HG03432 (cell line): Measurements from ENCODE around the gene IFFO2.
A peak's percentile ranks its signal among the peaks of the same experiment; 100 is the strongest.

Source experiments
- ATAC-seq: cut with Tn5 transposase; IDR thresholded peaks from one replicate; pipeline ENCODE4 v1.9.1; 2021; ENCODE audit warnings: mild to moderate bottlenecking, moderate library complexity; ENCODE audit not compliant: unreplicated experiment

IFFO2 gene

DNA sequence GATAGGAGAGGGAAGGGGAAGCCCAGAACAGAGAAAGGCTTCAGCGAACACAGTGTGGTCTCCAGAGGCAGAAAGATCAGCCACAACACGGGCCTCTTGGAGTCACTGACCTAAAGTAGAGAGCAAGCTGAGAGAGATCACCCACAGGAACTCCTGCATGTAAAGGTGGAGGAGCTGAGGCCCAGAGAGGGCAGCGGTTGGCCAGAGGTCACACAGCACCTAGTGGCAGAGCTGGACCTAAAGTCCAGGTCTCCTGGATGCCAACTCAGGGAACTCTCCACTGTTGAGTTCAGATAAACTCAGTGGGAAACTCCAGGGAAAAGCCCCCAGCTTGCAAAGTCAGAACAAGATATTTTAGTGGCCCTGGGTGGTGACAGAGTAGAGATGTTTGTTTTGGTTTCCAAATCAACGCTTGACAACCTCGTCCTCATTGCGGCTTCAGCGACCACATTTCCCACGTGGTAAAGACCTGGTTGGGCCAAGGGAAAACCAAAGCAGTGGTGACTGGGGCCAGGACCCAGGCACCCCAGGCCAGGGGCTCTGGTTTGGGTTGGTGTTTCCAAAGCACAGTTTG, 4.6 kb downstream of the IFFO2 start:
- ATAC-seq: peak; percentile 39

DNA sequence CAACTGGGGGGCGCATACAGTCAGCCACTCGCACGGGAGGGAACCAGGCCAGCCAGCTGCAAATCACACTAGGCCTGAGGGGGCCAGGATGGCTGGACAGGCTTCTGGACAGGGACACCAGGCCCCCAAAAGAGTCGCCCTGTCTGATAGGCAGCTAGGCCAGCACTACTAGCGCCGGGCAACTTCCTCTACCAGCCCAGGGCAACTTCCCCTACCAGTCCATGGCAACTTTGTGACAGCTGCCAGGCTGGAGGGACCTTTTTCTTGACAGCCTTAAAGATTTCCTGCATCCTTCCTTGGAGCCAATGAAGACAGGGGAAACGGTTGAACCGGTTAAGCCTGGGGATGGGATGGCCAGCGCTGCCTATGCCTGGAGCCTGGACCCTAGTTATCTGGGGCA, 5.1 kb downstream of the IFFO2 start:
- no peak for ATAC-seq

- no peak for ATAC-seq
Measured at GRCh38 chr1:18950401-18951026, 6.0 kb downstream of the IFFO2 start.

- no peak for ATAC-seq
Measured at GRCh38 chr1:18949686-18950400, 6.6 kb downstream of the IFFO2 start.

DNA sequence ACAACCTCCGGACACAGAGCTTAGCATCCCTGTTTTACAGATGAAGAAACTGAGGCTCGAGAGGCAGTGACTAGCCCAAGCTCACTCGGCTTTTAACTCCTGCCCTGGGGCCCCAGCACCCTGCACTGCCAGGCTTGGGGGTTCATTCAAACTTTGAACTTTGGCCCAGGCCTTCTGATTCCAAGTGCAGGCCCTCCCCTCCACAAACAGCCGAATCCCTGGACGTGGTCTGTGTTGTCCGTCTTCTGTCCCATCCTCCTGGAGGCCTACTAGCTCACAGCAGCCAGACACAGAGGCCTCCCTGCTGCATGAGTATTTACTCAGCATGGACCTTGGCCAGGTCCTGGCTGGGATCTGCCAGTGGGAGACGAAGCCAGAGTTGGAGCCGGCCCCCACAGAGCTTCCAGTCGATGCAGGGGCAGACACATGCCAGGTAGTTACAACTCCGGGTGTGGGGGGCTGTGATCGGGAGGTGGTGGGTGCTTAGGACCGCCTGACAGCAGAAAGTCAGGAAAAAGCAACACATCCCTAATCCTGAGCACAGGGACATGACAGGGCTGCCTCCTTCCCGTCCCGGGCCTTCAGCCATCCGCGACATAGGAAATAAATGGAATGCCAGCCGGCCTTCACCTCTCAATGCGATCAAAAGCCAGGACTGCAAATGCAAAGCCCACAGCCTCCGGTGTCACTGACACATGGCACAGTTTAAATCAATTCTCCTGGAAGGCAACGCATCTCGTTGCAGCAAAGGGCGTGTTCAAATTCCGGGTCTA, 7.4 kb downstream of the IFFO2 start:
- no peak for ATAC-seq

DNA sequence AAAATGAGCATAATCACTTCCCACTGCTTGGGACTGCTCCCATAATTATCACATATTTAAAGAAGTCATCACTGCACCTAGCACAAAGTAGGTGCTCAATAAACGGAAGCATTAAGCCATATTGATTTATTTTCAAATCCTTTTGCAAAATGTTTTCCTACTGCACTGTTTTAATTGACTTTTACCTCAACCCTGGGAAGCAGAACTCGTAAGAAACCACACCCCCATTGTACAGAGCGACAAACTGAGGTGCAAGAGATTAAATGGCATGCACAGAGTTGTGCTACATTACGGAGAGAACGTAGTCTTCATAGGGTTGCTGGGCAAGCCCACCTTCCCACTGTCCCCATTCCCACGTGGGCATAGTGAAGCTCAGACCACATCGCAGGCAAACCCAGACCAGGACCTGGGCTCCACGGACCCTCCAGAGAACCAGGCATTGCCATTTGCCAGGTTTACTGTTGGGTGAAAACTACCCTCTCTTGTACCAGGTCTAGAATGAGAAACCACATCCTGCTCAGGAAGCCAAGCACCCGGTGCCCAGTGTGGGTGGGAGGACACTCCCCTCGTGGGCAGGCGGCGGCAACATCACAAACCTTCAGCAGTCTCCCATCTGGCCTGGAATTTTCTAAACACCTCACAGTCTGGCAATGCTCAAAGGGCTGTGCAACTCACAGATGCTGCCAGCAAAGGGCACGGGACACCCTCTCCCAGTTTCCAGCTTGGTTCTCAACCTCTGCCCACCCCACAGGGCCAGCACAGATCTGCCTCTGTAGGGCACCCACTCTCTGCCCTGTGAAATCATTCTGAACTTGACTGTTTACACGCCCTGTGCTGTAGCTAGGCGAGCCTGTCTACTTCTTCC, 8.2 kb downstream of the IFFO2 start:
- ATAC-seq: no peak

DNA sequence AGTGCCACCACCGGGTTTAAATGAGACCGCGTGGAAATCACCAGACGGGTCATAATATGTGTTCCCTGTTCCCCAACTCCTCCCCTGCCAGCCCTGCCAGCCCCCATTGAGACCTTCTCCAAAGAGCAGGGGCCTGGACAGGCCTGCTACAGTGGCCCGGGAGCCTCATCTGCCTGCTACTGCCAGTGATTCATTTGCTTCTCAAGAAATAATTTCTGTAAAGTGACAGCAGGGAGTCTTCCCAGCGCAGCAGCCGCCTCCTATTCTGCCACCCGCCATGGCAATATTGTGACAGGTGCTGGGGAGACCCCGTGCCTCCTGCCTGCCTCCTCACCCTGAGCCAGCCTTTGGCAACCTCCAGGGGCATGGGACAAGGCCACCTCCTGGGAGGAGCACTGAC, 8.9 kb downstream of the IFFO2 start:
- no peak for ATAC-seq

DNA sequence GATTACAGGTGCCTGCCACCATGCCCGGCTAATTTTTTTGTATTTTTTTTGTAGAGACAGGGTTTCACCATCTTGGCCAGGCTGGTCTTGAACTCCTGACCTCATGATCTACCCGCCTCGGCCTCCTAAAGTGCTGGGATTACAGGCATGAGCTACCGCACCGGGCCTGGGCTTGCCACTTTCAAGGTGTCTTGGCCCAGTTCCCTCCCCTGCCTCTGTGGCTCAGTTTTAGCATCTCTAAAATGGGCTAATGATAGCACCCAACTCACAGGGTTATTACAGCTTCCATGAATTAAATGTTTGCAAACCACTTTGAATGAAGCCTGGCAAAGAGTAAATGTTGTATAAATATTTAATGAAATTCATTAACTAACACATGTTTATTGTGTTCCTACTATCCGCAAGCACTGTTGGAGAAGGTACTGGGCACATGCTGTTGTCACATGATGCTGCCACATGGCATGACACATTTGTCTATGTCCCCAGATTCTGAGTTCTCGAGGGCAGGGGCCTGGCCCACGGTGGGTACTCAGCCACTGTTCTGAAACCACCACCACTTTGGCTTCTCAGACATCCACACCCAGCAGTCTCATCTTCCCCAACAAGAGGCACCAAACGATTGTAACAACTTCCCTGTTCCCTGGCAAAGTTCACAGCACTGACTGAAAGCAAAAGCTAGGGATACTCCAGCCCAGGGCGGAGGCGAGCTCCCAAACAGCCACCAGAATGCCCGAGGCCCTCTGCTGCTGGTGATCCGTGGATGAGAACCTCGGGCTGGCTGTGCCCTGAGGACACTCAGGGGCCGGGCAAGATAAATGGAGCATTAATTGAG, 9.7 kb downstream of the IFFO2 start:
- ATAC-seq: no peak

- no peak for ATAC-seq
Measured at GRCh38 chr1:18945401-18945849, 11.1 kb downstream of the IFFO2 start.

GRCh38 chr1:18944810-18945209, 11.7 kb downstream of the IFFO2 start:
- ATAC-seq: no peak

DNA sequence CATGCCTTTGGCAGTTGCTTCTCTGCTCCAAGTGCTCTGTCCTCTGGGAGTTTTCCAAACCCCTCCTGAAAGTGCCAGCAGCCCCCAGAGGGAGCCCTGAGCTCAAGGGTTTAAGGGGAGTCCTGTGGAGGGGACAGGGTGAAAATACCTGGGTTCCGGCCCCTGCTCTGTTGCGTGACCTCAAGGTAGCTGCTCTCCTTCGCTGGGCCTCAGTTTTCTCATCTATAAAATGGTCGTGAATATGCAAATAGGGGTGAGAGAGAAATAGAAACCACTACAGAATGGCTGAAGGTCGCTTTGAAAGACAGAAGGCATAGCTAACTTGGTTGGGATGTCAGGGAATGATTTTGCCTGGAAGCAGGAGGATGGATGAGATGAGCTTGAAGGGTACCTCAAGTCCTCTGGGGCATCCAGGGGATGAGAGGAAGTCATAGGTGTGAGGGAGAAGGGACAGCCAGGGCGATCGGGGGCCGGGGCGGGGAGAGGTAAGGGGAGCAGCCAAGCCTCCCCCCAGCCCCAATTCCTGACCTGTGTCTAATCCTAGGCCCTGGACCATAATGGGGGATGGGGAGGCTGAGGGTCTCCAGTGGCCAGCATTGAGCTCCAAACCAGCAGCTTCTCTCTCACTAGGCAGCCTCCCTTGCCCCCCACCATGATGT, 12.4 kb downstream of the IFFO2 start:
- no peak for ATAC-seq

DNA sequence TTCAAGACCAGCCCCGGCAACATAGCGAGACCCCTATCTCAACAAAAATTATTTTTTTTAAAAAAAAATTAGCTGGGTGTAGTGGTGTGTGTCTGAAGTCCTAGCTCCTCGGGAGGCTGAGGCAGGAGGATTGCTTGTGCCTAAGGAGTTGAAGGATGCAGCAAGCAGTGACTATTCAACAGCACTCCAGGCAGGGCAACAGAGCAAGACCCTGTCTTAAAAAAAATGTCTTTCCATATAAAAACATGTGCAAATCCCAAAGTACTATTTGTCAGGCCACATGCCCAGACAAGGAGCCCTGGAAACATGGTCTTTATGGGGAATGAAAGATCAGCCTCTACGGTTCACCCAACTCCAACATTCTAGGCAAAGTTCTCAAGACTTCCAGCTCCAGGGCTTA, 13.3 kb downstream of the IFFO2 start:
- ATAC-seq: no peak

- no peak for ATAC-seq
Measured at GRCh38 chr1:18942340-18942739, 14.1 kb downstream of the IFFO2 start.

DNA sequence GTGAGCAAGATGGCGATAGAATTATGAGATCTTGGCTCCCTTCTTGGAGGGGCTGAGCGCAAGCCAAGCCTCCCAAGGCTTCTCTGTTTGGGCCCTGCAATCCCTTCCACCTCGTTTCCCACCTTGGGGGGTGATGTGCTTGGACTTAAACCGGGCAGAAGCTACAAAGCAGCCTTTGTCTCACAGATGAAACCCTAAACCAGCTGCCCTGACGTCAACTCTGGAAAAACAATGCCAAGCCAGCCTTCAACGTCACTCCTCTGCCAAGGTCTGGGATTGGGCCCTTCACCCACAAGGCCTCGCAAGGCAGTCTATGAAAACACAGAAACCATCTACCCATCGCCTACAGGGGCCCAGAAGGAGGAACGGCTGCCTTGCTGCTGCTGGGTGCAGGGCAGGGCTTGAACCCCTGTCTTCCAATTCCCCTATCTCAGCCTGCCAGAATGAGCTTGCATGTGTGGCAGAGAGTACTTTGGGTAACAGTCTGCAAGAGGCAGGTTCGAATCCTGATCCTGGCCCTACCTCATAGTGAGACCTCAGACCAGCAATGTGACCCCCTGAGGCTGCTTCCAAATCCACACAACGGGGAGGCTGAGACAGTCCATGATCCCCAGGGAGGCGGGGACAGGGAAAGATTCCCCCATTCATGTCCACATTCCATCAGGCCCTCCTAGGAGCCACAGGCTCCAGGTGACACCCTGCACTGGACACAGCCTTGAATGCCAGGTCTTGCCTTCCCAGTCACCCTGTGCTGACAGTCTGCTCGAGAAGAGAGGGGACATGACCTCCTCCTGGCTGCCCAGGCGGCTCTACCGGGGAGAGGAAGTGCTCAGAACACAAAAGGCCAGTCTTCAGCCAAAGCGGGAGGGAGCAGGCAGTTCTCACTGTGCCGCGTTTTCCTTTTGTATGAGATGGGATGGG, 15.0 kb downstream of the IFFO2 start:
- ATAC-seq: no peak

- ATAC-seq: no peak
Measured at GRCh38 chr1:18940303-18941020, 16.0 kb downstream of the IFFO2 start.

- no peak for ATAC-seq
Measured at GRCh38 chr1:18939398-18940302, 16.8 kb downstream of the IFFO2 start.

DNA sequence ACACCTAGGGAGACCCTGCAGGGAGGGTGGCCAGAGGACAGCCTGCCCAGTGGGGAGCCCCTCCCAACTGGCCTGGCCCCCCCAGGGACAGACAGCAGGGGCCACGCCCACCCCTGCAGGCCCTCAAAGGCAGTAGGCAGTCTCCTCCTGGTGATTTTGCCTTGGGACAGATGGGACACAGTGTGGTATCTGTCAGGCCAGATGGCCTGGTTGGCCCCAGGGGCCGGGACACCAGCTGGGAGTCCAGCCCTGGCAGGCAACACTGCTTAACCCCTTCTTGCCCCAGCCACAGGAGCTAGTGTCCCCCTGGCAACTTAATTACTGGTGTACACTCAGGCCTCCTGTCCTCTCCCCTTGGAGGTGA, 17.8 kb downstream of the IFFO2 start:
- no peak for ATAC-seq
